Measurements from ENCODE around the gene SHROOM2. TPM values are rescaled to one million over a fixed set of nuclear protein-coding genes. Genes with fewer than 3 reads are reported as not detected.
"Not testable (repeated sequence)": the region's sequence is repeated elsewhere in the genome, so short reads cannot be mapped to it uniquely, and the experiment has no call there.

The SHROOM2 gene
- total and polyA plus RNA-seq, 2 donors, result 2.6 to 5.8 TPM

GRCh38 chrX:9857575-9858474 is 71.6 kb downstream of the SHROOM2 start:
- no peaks in the 10 kb centered on the region for H3K4me1 ChIP-seq (ENCODE audit: insufficient read depth)
- no peaks in the 10 kb centered on the region for H3K36me3 ChIP-seq (ENCODE audit: insufficient read depth)
- H3K27ac ChIP-seq (ENCODE audit: low read depth), result no peak overlapping the region
- no peak overlapping the region for H3K4me3 ChIP-seq (ENCODE audit: low read depth, low read length)
- WGBS, result 71% methylated on average over 21 of the region's 21 CpGs
- DNase-seq (ENCODE audit: extremely low spot score), result no peak

- H3K4me3 ChIP-seq (ENCODE audit: low read depth, low read length); H3K4me1 ChIP-seq (ENCODE audit: insufficient read depth); H3K27ac ChIP-seq (ENCODE audit: low read depth); DNase-seq (ENCODE audit: extremely low spot score); H3K36me3 ChIP-seq (ENCODE audit: insufficient read depth): not testable (repeated sequence)
- WGBS, result 65% methylated on average over 11 of the region's 11 CpGs
These were observed 72.5 kb downstream of the SHROOM2 start for GRCh38 chrX:9858684-9859083.

GRCh38 chrX:9859711-9860555 is 73.7 kb downstream of the SHROOM2 start:
- no peak for DNase-seq (ENCODE audit: extremely low spot score)
- H3K4me1 ChIP-seq (ENCODE audit: insufficient read depth), result no peaks in the 10 kb centered on the region
- WGBS, result 85% methylated on average over 14 of the region's 14 CpGs
- H3K36me3 ChIP-seq (ENCODE audit: insufficient read depth), result no peaks in the 10 kb centered on the region
- no peak overlapping the region for H3K4me3 ChIP-seq (ENCODE audit: low read depth, low read length)
- no peak overlapping the region for H3K27ac ChIP-seq (ENCODE audit: low read depth)

- Histone ChIP-seq H3K27ac (ENCODE audit: low read depth) (no peak overlapping the region), H3K4me3 (ENCODE audit: low read depth, low read length) (no peak overlapping the region), H3K36me3 (ENCODE audit: insufficient read depth) (no peaks in the 10 kb centered on the region), H3K4me1 (ENCODE audit: insufficient read depth) (no peaks in the 10 kb centered on the region)
- no peak for DNase-seq (ENCODE audit: extremely low spot score)
- 97% methylated on average over 1 of the region's 1 CpG for WGBS
These were observed 74.6 kb downstream of the SHROOM2 start for GRCh38 chrX:9860826-9861225.

- Histone ChIP-seq H3K4me3 (ENCODE audit: low read depth, low read length) (no peak overlapping the region), H3K36me3 (ENCODE audit: insufficient read depth) (no peaks in the 10 kb centered on the region), H3K4me1 (ENCODE audit: insufficient read depth) (no peaks in the 10 kb centered on the region), H3K27ac (ENCODE audit: low read depth) (no peak overlapping the region)
- DNase-seq (ENCODE audit: extremely low spot score), result no peak
- WGBS, result 87% methylated on average over 9 of the region's 9 CpGs
These were observed 75.5 kb downstream of the SHROOM2 start for GRCh38 chrX:9861711-9862110.

- no peak for DNase-seq (ENCODE audit: extremely low spot score)
- WGBS, result 94% methylated on average over 11 of the region's 11 CpGs
- no peaks in the 10 kb centered on the region for H3K4me1 ChIP-seq (ENCODE audit: insufficient read depth)
- H3K36me3 ChIP-seq (ENCODE audit: insufficient read depth), result no peaks in the 10 kb centered on the region
- H3K27ac ChIP-seq (ENCODE audit: low read depth), result no peak overlapping the region
- no peak overlapping the region for H3K4me3 ChIP-seq (ENCODE audit: low read depth, low read length)
These were observed 76.3 kb downstream of the SHROOM2 start for GRCh38 chrX:9862525-9862924.

GRCh38 chrX:9862953-9863352 is 76.7 kb downstream of the SHROOM2 start:
- no peak for DNase-seq (ENCODE audit: extremely low spot score)
- WGBS, result 90% methylated on average over 7 of the region's 7 CpGs
- H3K4me3 ChIP-seq (ENCODE audit: low read depth, low read length), result no peak overlapping the region

GRCh38 chrX:9864011-9864410 is 77.8 kb downstream of the SHROOM2 start:
- no peak for DNase-seq (ENCODE audit: extremely low spot score)
- Histone ChIP-seq H3K36me3 (ENCODE audit: insufficient read depth) (no peaks in the 10 kb centered on the region), H3K4me3 (ENCODE audit: low read depth, low read length) (no peak overlapping the region), H3K27ac (ENCODE audit: low read depth) (no peak overlapping the region), H3K4me1 (ENCODE audit: insufficient read depth) (no peaks in the 10 kb centered on the region)
- WGBS, result 84% methylated on average over 10 of the region's 10 CpGs

More at GRCh38 chrX:9862953-9863352, 76.7 kb downstream of the SHROOM2 start:
- no peaks in the 10 kb centered on the region for H3K36me3 ChIP-seq (ENCODE audit: insufficient read depth)
- H3K4me1 ChIP-seq (ENCODE audit: insufficient read depth), result no peaks in the 10 kb centered on the region
- H3K27ac ChIP-seq (ENCODE audit: low read depth), result no peak overlapping the region

- no peak for DNase-seq (ENCODE audit: extremely low spot score)
- 86% methylated on average over 12 of the region's 12 CpGs for WGBS
- no peak overlapping the region for H3K27ac ChIP-seq (ENCODE audit: low read depth)
- no peaks in the 10 kb centered on the region for H3K4me1 ChIP-seq (ENCODE audit: insufficient read depth)
- H3K36me3 ChIP-seq (ENCODE audit: insufficient read depth), result no peaks in the 10 kb centered on the region
- H3K4me3 ChIP-seq (ENCODE audit: low read depth, low read length), result no peak overlapping the region
These were observed 79.7 kb downstream of the SHROOM2 start for GRCh38 chrX:9865804-9866472.

- Histone ChIP-seq H3K4me3 (ENCODE audit: low read depth, low read length) (no peak overlapping the region), H3K4me1 (ENCODE audit: insufficient read depth) (no peaks in the 10 kb centered on the region), H3K27ac (ENCODE audit: low read depth) (no peak overlapping the region), H3K36me3 (ENCODE audit: insufficient read depth) (no peaks in the 10 kb centered on the region)
- no peak for DNase-seq (ENCODE audit: extremely low spot score)
- 34% methylated on average over 13 of the region's 13 CpGs for WGBS
These were observed 80.4 kb downstream of the SHROOM2 start for GRCh38 chrX:9866633-9867032.

GRCh38 chrX:9867226-9867625 is 81.0 kb downstream of the SHROOM2 start:
- Histone ChIP-seq H3K4me1 (ENCODE audit: insufficient read depth) (no peaks in the 10 kb centered on the region), H3K4me3 (ENCODE audit: low read depth, low read length) (no peak overlapping the region), H3K36me3 (ENCODE audit: insufficient read depth) (no peaks in the 10 kb centered on the region), H3K27ac (ENCODE audit: low read depth) (no peak overlapping the region)
- no peak for DNase-seq (ENCODE audit: extremely low spot score)
- 74% methylated on average over 9 of the region's 9 CpGs for WGBS

GRCh38 chrX:9867753-9868152 is 81.5 kb downstream of the SHROOM2 start:
- 59% methylated on average over 4 of the region's 4 CpGs for WGBS
- H3K27ac ChIP-seq (ENCODE audit: low read depth), result no peak overlapping the region

GRCh38 chrX:9871701-9872268 is 85.6 kb downstream of the SHROOM2 start:
- Histone ChIP-seq H3K36me3 (ENCODE audit: insufficient read depth) (no peaks in the 10 kb centered on the region), H3K4me1 (ENCODE audit: insufficient read depth) (no peaks in the 10 kb centered on the region), H3K4me3 (ENCODE audit: low read depth, low read length) (no peak overlapping the region), H3K27ac (ENCODE audit: low read depth) (no peak overlapping the region)
- DNase-seq (ENCODE audit: extremely low spot score), result no peak
- 44% methylated on average over 1 of the region's 1 CpG for WGBS

More at GRCh38 chrX:9867753-9868152, 81.5 kb downstream of the SHROOM2 start:
- no peaks in the 10 kb centered on the region for H3K4me1 ChIP-seq (ENCODE audit: insufficient read depth)
- no peak overlapping the region for H3K4me3 ChIP-seq (ENCODE audit: low read depth, low read length)
- no peak for DNase-seq (ENCODE audit: extremely low spot score)
- H3K36me3 ChIP-seq (ENCODE audit: insufficient read depth), result no peaks in the 10 kb centered on the region

Measured in urinary bladder (tissue), 4 donors.